ENCODE results near the gene CDK14. TPM values are rescaled to one million over a fixed set of nuclear protein-coding genes. Genes with fewer than 3 reads are reported as not detected.

Gene CDK14
- total and polyA plus RNA-seq, 2 of the 8 experiments (the other 6 are each of a cell fraction or from before 2014, with no cell fraction given), result 5.5 to 47.3 TPM

DNA sequence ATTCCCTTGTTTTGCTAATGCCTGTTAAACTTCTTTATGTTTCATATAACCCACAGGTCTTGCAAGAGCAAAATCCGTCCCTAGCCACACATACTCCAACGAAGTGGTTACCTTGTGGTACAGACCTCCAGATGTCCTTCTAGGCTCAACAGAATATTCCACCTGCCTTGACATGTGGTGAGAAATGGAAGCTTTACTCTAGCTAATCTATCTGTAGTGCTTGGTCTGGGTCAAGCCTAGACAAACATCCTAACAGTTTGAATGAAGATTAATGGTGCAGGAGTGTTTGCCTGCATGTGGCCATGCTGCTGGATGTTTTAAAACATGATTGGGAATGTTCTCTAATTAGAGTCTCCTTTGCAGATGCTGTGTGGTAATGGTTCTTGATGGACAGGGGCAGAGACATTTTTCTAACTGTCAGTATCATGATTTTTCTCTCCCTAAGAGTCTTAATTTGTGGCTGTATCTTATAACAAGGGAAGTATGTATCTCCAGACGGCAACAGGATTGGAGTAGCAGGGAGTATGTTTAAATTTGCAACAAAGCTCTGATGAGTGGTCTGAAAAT, 359.6 kb downstream of the CDK14 start:
- Histone ChIP-seq H2AK5ac (ENCODE audit: low read depth, low read length) (no peak overlapping the region), H3K79me2 (ENCODE audit: control insufficient read depth in 1 of 2, insufficient read depth in 2 of 2, low read length in 2 of 2) (no peaks in the 10 kb centered on the region), H4K20me1 (replicated peaks in 1 of 2; ENCODE audit: control insufficient read depth in 1 of 2, insufficient read depth in 2 of 2, low read length in 2 of 2) (no peaks in the 10 kb centered on the region), H3K56ac (replicated peaks; ENCODE audit: insufficient read length, low read depth, low read length) (no peak overlapping the region), H3K4me2 (ENCODE audit: insufficient read depth in 1 of 2, low read depth in 2 of 2, low read length in 2 of 2) (no peak overlapping the region), H3K14ac (ENCODE audit: insufficient read length) (no peak overlapping the region), H3K36me3 (ENCODE audit: control insufficient read depth in 2 of 4, insufficient read depth in 4 of 4, low read length in 3 of 4) (no peaks in the 10 kb centered on the region; a peak in 1 of 8 replicates), H3K27ac (ENCODE audit: low read depth, low read length) (no peak overlapping the region), H3K9me3 (ENCODE audit: insufficient read depth in 2 of 2, low read depth in 1 of 2, low read length in 1 of 2) (no peaks in the 10 kb centered on the region), H3K4me1 (replicated peaks in 1 of 4; ENCODE audit: control insufficient read depth in 3 of 4, insufficient read depth in 4 of 4, low read length in 3 of 4) (peaks cover 0 to 19% (median 5%) of the 10 kb centered on the region in 4 experiments; a peak in 3 of 7 replicates), H3K23me2 (ENCODE audit: low read depth, low read length) (no peaks in the 10 kb centered on the region), H3K9ac (replicated peaks in 1 of 4; ENCODE audit: extremely low read depth in 1 of 4, low read depth in 3 of 4, low read length in 3 of 4) (no peak overlapping the region), H2BK120ac (replicated peaks; ENCODE audit: low read depth, low read length) (no peak overlapping the region), H3K27me3 (replicated peaks in 1 of 4; ENCODE audit: control insufficient read depth in 3 of 4, extremely low read depth in 1 of 4, insufficient read depth in 3 of 4, low read length in 3 of 4) (no peaks in the 10 kb centered on the region), H3K79me1 (ENCODE audit: low read depth, low read length) (no peaks in the 10 kb centered on the region), H3K4ac (replicated peaks; ENCODE audit: insufficient read length, low read depth, low read length) (no peak overlapping the region), H2BK12ac (ENCODE audit: low read depth, low read length) (no peak overlapping the region), H3K18ac (ENCODE audit: extremely low read depth, low read length) (no peak overlapping the region), H4K5ac (ENCODE audit: insufficient read length, low read depth, low read length) (no peak overlapping the region), H4K8ac (ENCODE audit: extremely low read depth, insufficient read depth, low read length) (no peak overlapping the region), H4K91ac (replicated peaks; ENCODE audit: insufficient read length, low read length) (no peak overlapping the region), H3K4me3 (ENCODE audit: extremely low read depth in 1 of 4, insufficient read depth in 2 of 4, low read depth in 3 of 4, low read length in 4 of 4) (no peak overlapping the region), H2AFZ (ENCODE audit: low read length) (no peak overlapping the region), H2BK15ac (ENCODE audit: low read length) (no peak overlapping the region), H3K23ac (ENCODE audit: insufficient read length) (no peak overlapping the region), H2BK5ac (ENCODE audit: low read depth, low read length) (no peak overlapping the region), H2BK20ac (ENCODE audit: low read length) (no peak overlapping the region)
- CTCF ChIA-PET (ENCODE audit: partially characterized antibody), result interaction anchor here (1.3 kb wide), 1 partner anchor 78 kb away, joined by 4 read pairs; no protein-coding TSS in a partner anchor
- FAIRE-seq (no peak), DNase-seq (ENCODE audit: low read depth in 1 of 2, low spot score in 2 of 2) (no peak)
- no peak for TF ChIP-seq KDM5A (IDR thresholded peaks at IDR 0.05; ENCODE audit: low read length)
- TF ChIP-seq RAD21 (IDR thresholded peaks at IDR 0.05 in 1 of 2, conservative IDR thresholded peaks at IDR 0.05 in 1 of 2; ENCODE audit: low read depth in 2 of 2, low read length in 2 of 2), result peak; percentile 19 to 25; a peak in 1 of 4 replicates
- POLR2A ChIA-PET (ENCODE audit: partially characterized antibody), result no interaction called here
- 78% methylated on average over 3 of the region's 3 CpGs; no CpG with 5 or more reads in 1 of the 2 experiments for WGBS, 2 experiments (ENCODE audit: extremely low coverage in 1 of 2, insufficient coverage in 1 of 2, insufficient read length in 1 of 2, insufficient replicate concordance in 2 of 2, low coverage in 1 of 2, low lambda C conversion rate in 2 of 2, missing lambda C conversion rate in 1 of 2)
